Transverse colon (tissue), 4 donors: ENCODE measurements around the gene CHIC2. TPM values are rescaled to one million over a fixed set of nuclear protein-coding genes. Genes with fewer than 3 reads are reported as not detected.
"Not testable (repeated sequence)": the region's sequence is repeated elsewhere in the genome, so short reads cannot be mapped to it uniquely, and the experiment has no call there.

Source experiments
- DNase-seq: peaks from one replicate; pipeline ENCODE4 v3.0.0-alpha.2; 2019
- H3K27ac ChIP-seq, 4 donors: fragments of 200-600 bp; sonication (generic); 2 replicates each; pipeline ENCODE4 v1.5.1; 2016 to 2018; ENCODE audit warnings: inconsistent platforms in 4 of 4
- H3K27me3 ChIP-seq: fragments of 200-600 bp; sonication (generic); 2 replicates; pipeline ENCODE4 v1.5.1; 2017; ENCODE audit warnings: inconsistent platforms
- H3K36me3 ChIP-seq, 4 donors: fragments of 200-600 bp; sonication (generic); 2 replicates each; pipeline ENCODE4 v1.5.1; 2017 to 2019; ENCODE audit warnings: inconsistent platforms in 4 of 4
- H3K4me1 ChIP-seq, 4 donors: fragments of 200-600 bp; sonication (generic); 2 replicates each; pipeline ENCODE4 v1.5.1; 2017 to 2020; ENCODE audit warnings: inconsistent platforms in 4 of 4
- H3K4me3 ChIP-seq, 4 donors: fragments of 200-600 bp; sonication (generic); 1 replicate in 1 of 4; 2 replicates in 3 of 4; pipeline versions ENCODE4 v1.5.1 to v1.6.1; 2017 to 2019; ENCODE audit warnings: inconsistent platforms in 4 of 4
- H3K9me3 ChIP-seq, 2 donors: fragments of 200-600 bp; sonication (generic); 2 replicates each; pipeline ENCODE4 v1.5.1; 2017 to 2019; ENCODE audit warnings: inconsistent platforms in 2 of 2
- CTCF ChIP-seq, 5 experiments: fragments of 200-600 bp in 3 of 5; fragments of 450-650 bp in 2 of 5; sonication (generic) in 3 of 5; IDR thresholded peaks; 1 replicate in 2 of 5; 2 replicates in 3 of 5; pipeline ENCODE4 v1.5.1; 2016 to 2017; ENCODE audit warnings: antibody characterized with exemption in 5 of 5, inconsistent platforms in 3 of 5, mild to moderate bottlenecking in 2 of 5, moderate library complexity in 1 of 5
- EP300 ChIP-seq: sonication (generic); formaldehyde crosslinking; IDR thresholded peaks from one replicate; pipeline ENCODE4 v1.6.1; 2017; ENCODE audit warnings: antibody characterized with exemption, low read depth
- POLR2A ChIP-seq: fragments of 450-650 bp; IDR thresholded peaks from one replicate; pipeline ENCODE4 v1.6.1; 2016; ENCODE audit warnings: antibody characterized with exemption, mild to moderate bottlenecking, moderate library complexity
- POLR2AphosphoS5 ChIP-seq, 3 donors: sonication (generic); formaldehyde crosslinking; IDR thresholded peaks; one replicate each; pipeline ENCODE4 v1.6.1; 2016; ENCODE audit warnings: antibody characterized with exemption in 3 of 3
- WGBS, 2 donors: methylation state at CpG; one replicate each; pipeline ENCODE4 v1.1.5; 2018; ENCODE audit warnings: low coverage in 1 of 2; 5-methylcytosine and 5-hydroxymethylcytosine counted together
- in situ Hi-C, 4 donors: fragments of 200-750 bp; cut with MboI; loops; one replicate each; pipeline versions ENCODE4 v1.15.0 to v1.15.1; 2017; ENCODE audit warnings: low sequenced_read_pairs in 3 of 4, low pct_ligation_motif_present in 1 of 4, low pct_unique_long_range_greater_than_20kb in 1 of 4
- intact Hi-C: fragments of 100-400 bp; cut with DNase I; formaldehyde crosslinking; loops from one replicate; pipeline ENCODE4 v1.15.1; 2023; ENCODE audit warnings: low total_unique reads
- total RNA-seq, 4 donors: library from RNA; depleted of rRNA; stranded (reverse); fragments of >200 nt; gene quantifications; one replicate each; pipeline ENCODE4 v1.1.0, GENCODE V29; 2016

CHIC2 gene
- total RNA-seq, 4 donors from 2014 or later: 36.2 to 106 (median 52.0) TPM

GRCh38 chr4:54055494-54055893 lies 8.9 kb downstream of the CHIC2 start:
- H3K9me3 ChIP-seq: no peaks in the 10 kb centered on the region
- TF ChIP-seq POLR2AphosphoS5 (IDR thresholded peaks at IDR 0.05): no peak
- 96 to 100% methylated on average over 1 of the region's 1 CpG for WGBS, 2 donors
- H3K27me3 ChIP-seq: no peaks in the 10 kb centered on the region
- peaks cover 10 to 50% (median 23%) of the 10 kb centered on the region in 4 donors for H3K4me1 ChIP-seq
- in situ Hi-C loops: loop anchor here in 2 of 4 donors (25.0 kb wide), 1 partner anchor 693 kb away; the partner anchor contains the start of gene SCFD2 (in 2 of the 2)
- DNase-seq: no peak
- peaks cover 0 to 4% (median 0%) of the 10 kb centered on the region in 4 donors for H3K36me3 ChIP-seq
- no peak overlapping the region for H3K4me3 ChIP-seq
- no peak overlapping the region for H3K27ac ChIP-seq
- intact Hi-C loops: no loop called here

GRCh38 chr4:54054501-54054900 lies 9.9 kb downstream of the CHIC2 start:
- no peaks in the 10 kb centered on the region for H3K36me3 ChIP-seq
- 95 to 96% methylated on average over 2 of the region's 2 CpGs for WGBS, 2 donors
- no peak overlapping the region for H3K27ac ChIP-seq
- no peak for TF ChIP-seq POLR2A
- no peak for TF ChIP-seq POLR2AphosphoS5 (IDR thresholded peaks at IDR 0.05)
- TF ChIP-seq EP300: no peak
- no peak for TF ChIP-seq CTCF (IDR thresholded peaks at IDR 0.05)
- no peak overlapping the region for H3K4me3 ChIP-seq
- DNase-seq: no peak
- intact Hi-C loops: no loop called here
- H3K27me3 ChIP-seq: no peaks in the 10 kb centered on the region
- no peaks in the 10 kb centered on the region for H3K9me3 ChIP-seq
- peaks cover 10 to 54% (median 25%) of the 10 kb centered on the region in 4 donors for H3K4me1 ChIP-seq
- in situ Hi-C loops: loop anchor here in 2 of 4 donors (25.0 kb wide), 1 partner anchor 692 kb away; the partner anchor contains the start of gene SCFD2 (in 2 of the 2)

GRCh38 chr4:54053322-54053721 lies 11.1 kb downstream of the CHIC2 start:
- H3K27me3 ChIP-seq, H3K36me3 ChIP-seq, H3K9me3 ChIP-seq, H3K27ac ChIP-seq, DNase-seq, intact Hi-C loops, H3K4me3 ChIP-seq: not testable (repeated sequence)
- WGBS, 2 donors: 84 to 93% methylated on average over 5 of the region's 5 CpGs
- peaks cover 10 to 44% (median 25%) of the 10 kb centered on the region in 4 donors for H3K4me1 ChIP-seq
- in situ Hi-C loops: loop anchor here in 2 of 4 donors (25.0 kb wide), 1 partner anchor 691 kb away; the partner anchor contains the start of gene SCFD2 (in 2 of the 2)

- no peak for TF ChIP-seq POLR2A
- TF ChIP-seq CTCF (IDR thresholded peaks at IDR 0.05): no peak
- TF ChIP-seq EP300: no peak
- no peak for TF ChIP-seq POLR2AphosphoS5 (IDR thresholded peaks at IDR 0.05)
- DNase-seq: no peak
- intact Hi-C loops: no loop called here
- Histone ChIP-seq H3K9me3 (no peaks in the 10 kb centered on the region), H3K4me3 (no peak overlapping the region), H3K27me3 (no peaks in the 10 kb centered on the region), H3K27ac (no peak overlapping the region), H3K36me3 (peaks cover 0 to 13% (median 6%) of the 10 kb centered on the region in 4 donors), H3K4me1 (peaks cover 7 to 27% (median 14%) of the 10 kb centered on the region in 4 donors)
- in situ Hi-C loops: loop anchor here in 2 of 4 donors (25.0 kb wide), 1 partner anchor 688 kb away; the partner anchor contains the start of gene SCFD2 (in 2 of the 2)
- WGBS, 2 donors: 24 to 38% methylated on average over 1 of the region's 1 CpG
Observed at GRCh38 chr4:54050214-54050904, 14.0 kb downstream of the CHIC2 start.

- H3K36me3 ChIP-seq: peaks cover 0 to 23% (median 5%) of the 10 kb centered on the region in 4 donors
- H3K4me3 ChIP-seq, DNase-seq, H3K4me1 ChIP-seq, H3K27me3 ChIP-seq, H3K9me3 ChIP-seq, in situ Hi-C loops, intact Hi-C loops, H3K27ac ChIP-seq: not testable (repeated sequence)
- 96 to 100% methylated on average over 3 to 4 of the region's 4 CpGs for WGBS, 2 donors
Observed at GRCh38 chr4:54043630-54044029, 20.8 kb downstream of the CHIC2 start.
